OCI-LY7 (cell line): ENCODE data around the gene GSTA3. TPM values are rescaled to one million over a fixed set of nuclear protein-coding genes. Genes with fewer than 3 reads are reported as not detected.

Experiments used
- BruUV-seq: library from RNA; stranded (reverse); fragments of 400-500 nt; replicated peaks from 2 replicates; lab custom pipeline; 2021; lab: Mats Ljungman, UMichigan
- CTCF ChIA-PET: fragments of 300-600 bp; sonication (Branson Sonifier 250); formaldehyde crosslinking; loops from one replicate; lab custom pipeline; 2022; ENCODE audit warnings: antibody characterized with exemption; ENCODE audit not compliant: unreplicated experiment; lab: Charles Lee
- POLR2A ChIA-PET: fragments of 300-600 bp; sonication (Branson Sonifier 250); formaldehyde crosslinking; loops from one replicate; lab custom pipeline; 2022; ENCODE audit warnings: antibody characterized with exemption; lab: Charles Lee
- DNase-seq: peaks from one replicate; pipeline ENCODE4 v3.0.0-alpha.2; 2015; ENCODE audit warnings: low spot score
- H2AFZ ChIP-seq: fragments of 200-600 bp; sonication (generic), shearing (Covaris generic); 2 replicates; pipeline ENCODE4 v1.6.1; 2014; ENCODE audit warnings: mild to moderate bottlenecking, antibody characterized with exemption, low read length, moderate library complexity
- H3K27ac ChIP-seq: fragments of 200-600 bp; sonication (generic); 2 replicates; pipeline ENCODE4 v1.5.1; 2014; ENCODE audit warnings: mixed run types, low read depth, mild to moderate bottlenecking, moderate library complexity, low read length, inconsistent platforms; ENCODE audit not compliant: poor library complexity, severe bottlenecking
- H3K36me3 ChIP-seq: fragments of 200-600 bp; sonication (generic); 2 replicates; pipeline ENCODE4 v1.6.1; 2014; ENCODE audit warnings: mild to moderate bottlenecking, antibody characterized with exemption, low read length, moderate library complexity, mixed read lengths; ENCODE audit not compliant: insufficient read depth
- H3K4me1 ChIP-seq: fragments of 200-600 bp; sonication (generic); 2 replicates; pipeline ENCODE4 v1.5.1; 2014; ENCODE audit warnings: mild to moderate bottlenecking, low read length; ENCODE audit not compliant: insufficient read depth, poor library complexity, severe bottlenecking
- H3K4me2 ChIP-seq: fragments of 200-600 bp; sonication (generic); 2 replicates; pipeline ENCODE4 v1.6.1; 2014; ENCODE audit warnings: mild to moderate bottlenecking, low read length
- H3K4me3 ChIP-seq: fragments of 200-600 bp; sonication (generic); 2 replicates; pipeline ENCODE4 v1.5.1; 2014; ENCODE audit warnings: mild to moderate bottlenecking, low read depth, low read length; ENCODE audit not compliant: poor library complexity, severe bottlenecking
- H3K79me2 ChIP-seq: fragments of 200-600 bp; sonication (generic); 2 replicates; pipeline ENCODE4 v1.6.1; 2016; ENCODE audit warnings: low read depth, mild to moderate bottlenecking, low read length, moderate library complexity, mixed read lengths; ENCODE audit not compliant: insufficient read depth
- H3K9me2 ChIP-seq: fragments of 200-600 bp; sonication (generic); 2 replicates; pipeline ENCODE4 v1.6.1; 2016; ENCODE audit warnings: mild to moderate bottlenecking, low read length, mixed read lengths; ENCODE audit not compliant: insufficient read depth
- H3K9me3 ChIP-seq: fragments of 200-600 bp; sonication (generic); 2 replicates; pipeline ENCODE4 v1.6.1; 2014; ENCODE audit warnings: mild to moderate bottlenecking, mixed run types, low read length, mixed read lengths
- H4K20me1 ChIP-seq: fragments of 200-600 bp; sonication (generic); 2 replicates; pipeline ENCODE4 v1.6.1; 2014; ENCODE audit warnings: mild to moderate bottlenecking, antibody characterized with exemption, low read length, moderate library complexity, mixed read lengths; ENCODE audit not compliant: insufficient read depth
- EZH2phosphoT487 ChIP-seq: fragments of 200-600 bp; sonication (generic); IDR thresholded peaks from 2 replicates; pipeline ENCODE4 v1.6.1; 2018; ENCODE audit warnings: low read depth, borderline replicate concordance, mild to moderate bottlenecking, mixed run types, antibody characterized with exemption, low read length, moderate library complexity, mixed read lengths
- intact Hi-C: fragments of 100-400 bp; cut with micrococcal nuclease; formaldehyde crosslinking; loops from one replicate; pipeline ENCODE4 v1.10.0; 2022; ENCODE audit not compliant: unreplicated experiment
- total RNA-seq, 2 experiments: library from RNA; depleted of rRNA in 1 of 2; stranded (reverse); fragments of >200 nt in 1 of 2; shearing (Covaris generic) in 1 of 2; gene quantifications; 2 replicates each; pipeline ENCODE4 v1.2.3, GENCODE V29; 2014 to 2022
- TF ChIP-seq, protein P1 (sequence below): fragments of 200-600 bp; sonication (generic); conservative IDR thresholded peaks from 2 replicates; pipeline ENCODE4 v1.5.1; 2014; ENCODE audit warnings: mild to moderate bottlenecking, antibody characterized with exemption, low read length, moderate library complexity, mixed read lengths

The GSTA3 gene
- total RNA-seq, 2 experiments from 2014 or later: not detected

DNA sequence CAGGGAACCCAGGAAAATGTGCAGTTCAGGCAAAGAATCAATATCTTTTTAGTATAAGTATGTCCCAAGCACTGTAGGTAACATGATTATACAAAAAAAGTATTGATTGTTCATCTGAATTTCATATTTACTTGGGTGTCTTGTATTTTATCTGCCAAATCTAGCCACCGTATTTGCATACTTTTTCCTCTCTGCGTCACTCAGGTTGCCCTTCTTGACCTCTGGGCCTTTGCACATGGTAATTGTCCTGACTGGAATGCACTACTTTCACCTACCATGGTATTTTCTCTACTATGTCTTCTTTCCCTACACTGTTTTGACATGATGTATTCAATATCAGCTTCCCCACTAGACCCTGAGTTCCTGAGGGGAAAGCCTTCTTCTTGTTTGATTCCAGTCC, 15.2 kb downstream of the GSTA3 start:
- intact Hi-C loops: no loop called here
- no peak overlapping the region for H3K27ac ChIP-seq
- CTCF ChIA-PET: no interaction called here

DNA sequence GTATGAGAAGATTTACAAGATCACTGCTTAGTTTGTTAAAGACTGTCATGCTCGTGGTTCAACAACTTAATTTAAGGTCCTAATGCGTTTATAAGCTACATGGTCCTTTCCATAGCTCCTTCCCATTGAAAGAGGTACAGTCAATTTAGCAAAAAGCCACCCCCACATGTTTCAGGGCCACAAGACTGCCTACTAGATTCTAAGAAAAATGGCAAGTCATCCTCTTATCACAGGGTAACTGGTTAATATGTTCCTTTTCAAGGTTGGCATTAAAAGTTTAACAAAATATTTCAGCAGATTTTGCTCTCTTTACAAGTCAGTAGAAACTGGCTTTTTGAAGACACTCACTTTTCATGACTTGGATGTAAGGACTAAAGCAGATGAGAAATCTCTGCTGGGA, 15.7 kb downstream of the GSTA3 start:
- H2AFZ ChIP-seq: no peak overlapping the region
- DNase-seq: no peak
- no peaks in the 10 kb centered on the region for H3K9me2 ChIP-seq
- no peaks in the 10 kb centered on the region for H4K20me1 ChIP-seq
- H3K36me3 ChIP-seq: no peaks in the 10 kb centered on the region
- no TSS peak for BruUV-seq
- ChIA-PET POLR2A (no interaction called here), CTCF (no interaction called here)
- H3K79me2 ChIP-seq: no peaks in the 10 kb centered on the region
- H3K9me3 ChIP-seq: no peaks in the 10 kb centered on the region
- intact Hi-C loops: no loop called here
- H3K4me2 ChIP-seq: no peak overlapping the region
- TF ChIP-seq, protein P1, sequence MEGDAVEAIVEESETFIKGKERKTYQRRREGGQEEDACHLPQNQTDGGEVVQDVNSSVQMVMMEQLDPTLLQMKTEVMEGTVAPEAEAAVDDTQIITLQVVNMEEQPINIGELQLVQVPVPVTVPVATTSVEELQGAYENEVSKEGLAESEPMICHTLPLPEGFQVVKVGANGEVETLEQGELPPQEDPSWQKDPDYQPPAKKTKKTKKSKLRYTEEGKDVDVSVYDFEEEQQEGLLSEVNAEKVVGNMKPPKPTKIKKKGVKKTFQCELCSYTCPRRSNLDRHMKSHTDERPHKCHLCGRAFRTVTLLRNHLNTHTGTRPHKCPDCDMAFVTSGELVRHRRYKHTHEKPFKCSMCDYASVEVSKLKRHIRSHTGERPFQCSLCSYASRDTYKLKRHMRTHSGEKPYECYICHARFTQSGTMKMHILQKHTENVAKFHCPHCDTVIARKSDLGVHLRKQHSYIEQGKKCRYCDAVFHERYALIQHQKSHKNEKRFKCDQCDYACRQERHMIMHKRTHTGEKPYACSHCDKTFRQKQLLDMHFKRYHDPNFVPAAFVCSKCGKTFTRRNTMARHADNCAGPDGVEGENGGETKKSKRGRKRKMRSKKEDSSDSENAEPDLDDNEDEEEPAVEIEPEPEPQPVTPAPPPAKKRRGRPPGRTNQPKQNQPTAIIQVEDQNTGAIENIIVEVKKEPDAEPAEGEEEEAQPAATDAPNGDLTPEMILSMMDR: no peak
- no peak for TF ChIP-seq EZH2phosphoT487
- no peak overlapping the region for H3K27ac ChIP-seq
- no peaks in the 10 kb centered on the region for H3K4me1 ChIP-seq
- no peak overlapping the region for H3K4me3 ChIP-seq

More for the DNA sequence above, 15.2 kb downstream of the GSTA3 start:
- Histone ChIP-seq H3K9me2 (no peaks in the 10 kb centered on the region), H2AFZ (no peak overlapping the region), H3K9me3 (no peaks in the 10 kb centered on the region), H3K4me3 (no peak overlapping the region), H3K4me2 (no peak overlapping the region), H3K79me2 (no peaks in the 10 kb centered on the region), H3K36me3 (no peaks in the 10 kb centered on the region), H3K4me1 (no peaks in the 10 kb centered on the region), H4K20me1 (no peaks in the 10 kb centered on the region)
- POLR2A ChIA-PET: interaction anchor here (0.6 kb wide), 1 partner anchor 212 kb away, joined by 4 read pairs; no protein-coding TSS in a partner anchor
- BruUV-seq: no TSS peak
- DNase-seq: no peak
- TF ChIP-seq, protein P1: no peak
- no peak for TF ChIP-seq EZH2phosphoT487

DNA sequence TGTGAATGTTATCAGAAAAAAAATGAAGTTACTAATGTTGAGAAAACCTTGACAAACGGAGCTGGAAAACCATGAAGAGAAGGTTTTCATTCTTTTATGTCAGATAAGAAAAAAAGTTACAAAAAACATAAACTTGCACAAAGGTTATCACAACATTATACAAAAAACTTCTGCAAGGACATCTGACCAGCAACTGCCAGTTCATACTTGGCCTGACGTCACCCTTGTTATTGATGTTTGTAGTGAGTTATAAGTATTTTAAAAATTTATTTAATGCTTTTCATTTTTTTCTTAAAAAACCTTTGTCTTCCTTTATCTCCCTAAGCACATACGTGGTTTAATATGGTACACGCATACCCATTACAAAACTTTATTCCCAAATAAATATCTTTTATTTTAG, 16.3 kb downstream of the GSTA3 start:
- ChIA-PET POLR2A (no interaction called here), CTCF (no interaction called here)
- no TSS peak for BruUV-seq
- Histone ChIP-seq H2AFZ (no peak overlapping the region), H3K27ac (no peak overlapping the region), H3K4me2 (no peak overlapping the region), H3K9me3 (no peaks in the 10 kb centered on the region), H3K79me2 (no peaks in the 10 kb centered on the region), H3K9me2 (no peaks in the 10 kb centered on the region), H3K4me3 (no peak overlapping the region), H3K4me1 (no peaks in the 10 kb centered on the region), H4K20me1 (no peaks in the 10 kb centered on the region), H3K36me3 (no peaks in the 10 kb centered on the region)
- TF ChIP-seq, protein P1: no peak
- no peak for TF ChIP-seq EZH2phosphoT487
- intact Hi-C loops: no loop called here
- no peak for DNase-seq
